Stomach smooth muscle (tissue), 2 donors: ENCODE results near the gene PAM16.

Experiments
- H3K27ac ChIP-seq: one replicate; pipeline ENCODE4 v1.7.0; 2013; ENCODE audit warnings: mild to moderate bottlenecking, low read length, inconsistent platforms
- H3K27me3 ChIP-seq, 2 donors: one replicate each; pipeline ENCODE4 v1.7.0; 2013; ENCODE audit warnings: low read length in 2 of 2; ENCODE audit not compliant: insufficient read depth in 2 of 2, control insufficient read depth in 1 of 2
- H3K36me3 ChIP-seq, 2 donors: one replicate each; pipeline ENCODE4 v1.7.0; 2013; ENCODE audit warnings: low read length in 2 of 2; ENCODE audit not compliant: control insufficient read depth in 2 of 2, insufficient read depth in 2 of 2
- H3K4me1 ChIP-seq: one replicate; pipeline ENCODE4 v1.7.0; 2013; ENCODE audit warnings: low read length; ENCODE audit not compliant: control insufficient read depth, insufficient read depth
- H3K4me3 ChIP-seq, 2 donors: one replicate each; pipeline ENCODE4 v1.7.0; 2013; ENCODE audit warnings: low read length in 2 of 2
- H3K9ac ChIP-seq, 2 donors: one replicate each; pipeline ENCODE4 v1.7.0; 2013; ENCODE audit warnings: low read length in 2 of 2, mild to moderate bottlenecking in 1 of 2
- H3K9me3 ChIP-seq, 2 donors: one replicate each; pipeline ENCODE4 v1.7.0; 2013; ENCODE audit warnings: low read length in 2 of 2; ENCODE audit not compliant: control insufficient read depth in 2 of 2
- donor health status: healthy.
- donor health status: Pancreatic carcinoma.

The PAM16 gene

DNA sequence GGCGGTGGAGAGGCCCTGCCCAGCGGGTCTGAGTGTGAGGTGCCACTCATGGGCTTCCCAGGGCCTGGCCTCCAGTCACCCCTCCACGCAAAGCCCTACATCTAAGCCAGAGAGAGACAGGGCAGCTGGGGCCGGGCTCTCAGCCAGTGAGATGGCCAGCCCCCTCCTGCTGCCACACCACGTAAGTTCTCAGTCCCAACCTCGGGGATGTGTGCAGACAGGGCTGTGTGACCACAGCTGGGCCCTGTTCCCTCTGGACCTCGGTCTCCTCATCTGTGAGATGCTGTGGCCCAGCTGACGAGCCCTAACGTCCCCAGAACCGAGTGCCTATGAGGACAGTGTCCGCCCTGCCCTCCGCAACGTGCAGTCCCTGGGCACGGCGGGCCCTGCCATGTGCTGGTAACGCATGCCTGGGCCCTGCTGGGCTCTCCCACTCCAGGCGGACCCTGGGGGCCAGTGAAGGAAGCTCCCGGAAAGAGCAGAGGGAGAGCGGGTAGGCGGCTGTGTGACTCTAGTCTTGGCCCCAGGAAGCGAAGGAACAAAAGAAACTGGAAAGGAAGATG, 31.8 kb upstream of the PAM16 start:
- no peaks in the 10 kb centered on the region for H3K27me3 ChIP-seq
- peaks cover 31% of the 10 kb centered on the region for H3K4me1 ChIP-seq
- no peaks in the 10 kb centered on the region for H3K9me3 ChIP-seq
- no peak overlapping the region for H3K9ac ChIP-seq
- peaks cover 0 to 18% of the 10 kb centered on the region in 2 donors for H3K36me3 ChIP-seq
- H3K4me3 ChIP-seq, result no peak overlapping the region
- no peak overlapping the region for H3K27ac ChIP-seq

DNA sequence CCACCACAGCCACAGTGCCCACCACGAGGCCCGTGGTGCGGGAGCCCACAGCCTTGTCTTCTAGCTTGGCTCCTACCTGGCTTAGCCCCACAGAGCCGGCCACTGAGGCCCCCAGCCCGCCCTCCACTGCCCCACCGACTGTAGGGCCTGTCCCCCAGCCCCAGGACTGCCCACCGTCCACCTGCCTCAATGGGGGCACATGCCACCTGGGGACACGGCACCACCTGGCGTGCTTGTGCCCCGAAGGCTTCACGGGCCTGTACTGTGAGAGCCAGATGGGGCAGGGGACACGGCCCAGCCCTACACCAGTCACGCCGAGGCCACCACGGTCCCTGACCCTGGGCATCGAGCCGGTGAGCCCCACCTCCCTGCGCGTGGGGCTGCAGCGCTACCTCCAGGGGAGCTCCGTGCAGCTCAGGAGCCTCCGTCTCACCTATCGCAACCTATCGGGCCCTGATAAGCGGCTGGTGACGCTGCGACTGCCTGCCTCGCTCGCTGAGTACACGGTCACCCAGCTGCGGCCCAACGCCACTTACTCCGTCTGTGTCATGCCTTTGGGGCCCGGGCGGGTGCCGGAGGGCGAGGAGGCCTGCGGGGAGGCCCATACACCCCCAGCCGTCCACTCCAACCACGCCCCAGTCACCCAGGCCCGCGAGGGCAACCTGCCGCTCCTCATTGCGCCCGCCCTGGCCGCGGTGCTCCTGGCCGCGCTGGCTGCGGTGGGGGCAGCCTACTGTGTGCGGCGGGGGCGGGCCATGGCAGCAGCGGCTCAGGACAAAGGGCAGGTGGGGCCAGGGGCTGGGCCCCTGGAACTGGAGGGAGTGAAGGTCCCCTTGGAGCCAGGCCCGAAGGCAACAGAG, 31.0 kb upstream of the PAM16 start:
- Histone ChIP-seq H3K27ac (no peak overlapping the region), H3K9ac (no peak overlapping the region), H3K9me3 (no peaks in the 10 kb centered on the region), H3K27me3 (no peaks in the 10 kb centered on the region), H3K4me1 (peaks cover 35% of the 10 kb centered on the region), H3K36me3 (peaks cover 0 to 15% of the 10 kb centered on the region in 2 donors), H3K4me3 (no peak overlapping the region)

DNA sequence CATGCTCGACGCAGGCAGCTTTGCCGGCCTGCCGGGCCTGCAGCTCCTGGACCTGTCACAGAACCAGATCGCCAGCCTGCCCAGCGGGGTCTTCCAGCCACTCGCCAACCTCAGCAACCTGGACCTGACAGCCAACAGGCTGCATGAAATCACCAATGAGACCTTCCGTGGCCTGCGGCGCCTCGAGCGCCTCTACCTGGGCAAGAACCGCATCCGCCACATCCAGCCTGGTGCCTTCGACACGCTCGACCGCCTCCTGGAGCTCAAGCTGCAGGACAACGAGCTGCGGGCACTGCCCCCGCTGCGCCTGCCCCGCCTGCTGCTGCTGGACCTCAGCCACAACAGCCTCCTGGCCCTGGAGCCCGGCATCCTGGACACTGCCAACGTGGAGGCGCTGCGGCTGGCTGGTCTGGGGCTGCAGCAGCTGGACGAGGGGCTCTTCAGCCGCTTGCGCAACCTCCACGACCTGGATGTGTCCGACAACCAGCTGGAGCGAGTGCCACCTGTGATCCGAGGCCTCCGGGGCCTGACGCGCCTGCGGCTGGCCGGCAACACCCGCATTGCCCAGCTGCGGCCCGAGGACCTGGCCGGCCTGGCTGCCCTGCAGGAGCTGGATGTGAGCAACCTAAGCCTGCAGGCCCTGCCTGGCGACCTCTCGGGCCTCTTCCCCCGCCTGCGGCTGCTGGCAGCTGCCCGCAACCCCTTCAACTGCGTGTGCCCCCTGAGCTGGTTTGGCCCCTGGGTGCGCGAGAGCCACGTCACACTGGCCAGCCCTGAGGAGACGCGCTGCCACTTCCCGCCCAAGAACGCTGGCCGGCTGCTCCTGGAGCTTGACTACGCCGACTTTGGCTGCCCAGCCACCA, 30.2 kb upstream of the PAM16 start:
- Histone ChIP-seq H3K36me3 (peaks cover 0 to 12% of the 10 kb centered on the region in 2 donors), H3K27ac (no peak overlapping the region), H3K4me1 (peaks cover 35% of the 10 kb centered on the region), H3K9me3 (no peaks in the 10 kb centered on the region), H3K27me3 (no peaks in the 10 kb centered on the region), H3K4me3 (no peak overlapping the region), H3K9ac (no peak overlapping the region)

GRCh38 chr16:4380119-4381063, 29.3 kb upstream of the PAM16 start:
- H3K9me3 ChIP-seq, result no peaks in the 10 kb centered on the region
- no peaks in the 10 kb centered on the region for H3K27me3 ChIP-seq
- H3K9ac ChIP-seq, result no peak overlapping the region
- no peak overlapping the region for H3K4me3 ChIP-seq
- peaks cover 44% of the 10 kb centered on the region for H3K4me1 ChIP-seq
- H3K36me3 ChIP-seq, result peaks cover 0 to 12% of the 10 kb centered on the region in 2 donors
- no peak overlapping the region for H3K27ac ChIP-seq

GRCh38 chr16:4378999-4379690, 28.0 kb upstream of the PAM16 start:
- no peak overlapping the region for H3K4me3 ChIP-seq
- no peak overlapping the region for H3K27ac ChIP-seq
- no peaks in the 10 kb centered on the region for H3K27me3 ChIP-seq
- H3K4me1 ChIP-seq, result peaks cover 57% of the 10 kb centered on the region
- no peak overlapping the region for H3K9ac ChIP-seq
- H3K36me3 ChIP-seq, result peaks cover 0 to 12% of the 10 kb centered on the region in 2 donors
- H3K9me3 ChIP-seq, result no peaks in the 10 kb centered on the region

GRCh38 chr16:4378161-4378666, 27.1 kb upstream of the PAM16 start:
- no peak overlapping the region for H3K27ac ChIP-seq

DNA sequence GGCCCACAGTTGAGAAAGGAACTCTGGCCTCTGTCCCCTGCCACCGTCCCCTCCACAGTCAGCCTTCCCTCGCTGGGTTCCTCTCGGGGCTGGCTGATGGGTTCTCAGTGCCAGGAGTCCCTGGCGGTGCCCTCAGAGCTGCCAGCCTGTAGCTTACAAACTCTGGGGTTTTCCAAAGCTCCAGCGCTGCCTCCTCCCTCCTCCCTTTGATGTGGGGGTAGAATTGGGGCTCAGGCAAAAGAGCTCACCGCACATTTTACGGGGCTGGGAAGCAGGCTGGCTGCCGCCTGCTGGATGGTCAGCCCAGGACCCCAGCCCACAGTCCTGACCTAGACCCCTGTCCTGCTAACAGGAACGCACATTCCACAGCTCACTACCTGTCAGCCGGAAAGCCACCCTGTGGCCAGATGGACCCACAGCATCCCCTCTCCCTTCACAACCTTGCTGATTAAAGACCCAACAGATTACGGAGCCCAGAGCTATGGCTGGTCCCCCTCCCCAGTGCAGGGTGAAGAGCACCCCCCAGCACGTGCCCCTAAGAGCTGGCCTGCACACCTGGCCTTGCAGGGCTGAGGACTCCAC, 26.5 kb upstream of the PAM16 start:
- Histone ChIP-seq H3K9me3 (no peaks in the 10 kb centered on the region), H3K27ac (no peak overlapping the region), H3K4me3 (peak overlapping the region in 1 of 2 donors; percentile 29), H3K4me1 (peaks cover 71% of the 10 kb centered on the region), H3K9ac (no peak overlapping the region), H3K36me3 (peaks cover 0 to 10% of the 10 kb centered on the region in 2 donors), H3K27me3 (no peaks in the 10 kb centered on the region)

More at GRCh38 chr16:4378161-4378666, 27.1 kb upstream of the PAM16 start:
- Histone ChIP-seq H3K9ac (no peak overlapping the region), H3K4me1 (peaks cover 65% of the 10 kb centered on the region), H3K4me3 (no peak overlapping the region), H3K36me3 (peaks cover 0 to 10% of the 10 kb centered on the region in 2 donors), H3K9me3 (no peaks in the 10 kb centered on the region), H3K27me3 (no peaks in the 10 kb centered on the region)

DNA sequence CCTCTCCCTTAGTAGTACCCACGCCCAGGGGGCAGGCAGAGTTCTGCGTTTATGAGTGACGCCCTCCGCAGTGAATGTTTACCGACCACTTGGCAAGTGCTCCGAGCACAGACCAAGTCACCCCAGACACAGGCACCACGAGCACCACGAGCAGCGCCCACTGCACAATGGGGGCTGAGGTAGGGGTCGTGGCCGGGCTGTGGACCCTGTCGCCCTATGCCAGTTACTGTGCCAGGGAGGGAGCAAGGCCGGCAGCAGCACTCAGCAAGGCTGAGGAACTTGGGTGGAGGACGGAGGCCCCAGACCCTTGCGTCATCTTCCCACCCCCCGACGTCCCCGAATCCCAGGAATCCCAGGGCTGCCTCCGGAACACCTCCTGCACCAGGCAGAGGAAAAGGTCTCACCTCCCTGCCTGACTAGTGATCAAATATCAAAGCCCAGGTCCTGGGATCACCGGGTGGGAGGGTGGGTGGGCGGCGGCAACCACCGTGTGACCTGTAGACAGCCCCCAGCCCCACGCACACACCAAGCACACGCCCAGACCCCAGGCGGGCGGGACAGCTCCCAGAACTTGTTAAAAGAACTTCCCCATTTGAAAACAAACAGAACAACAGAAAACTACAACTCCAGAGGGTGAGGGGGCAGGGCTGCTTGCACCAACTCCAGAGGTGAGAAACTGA, 25.9 kb upstream of the PAM16 start:
- Histone ChIP-seq H3K9ac (no peak overlapping the region), H3K4me1 (peaks cover 76% of the 10 kb centered on the region), H3K4me3 (peak overlapping the region in 1 of 2 donors; percentile 40), H3K27ac (peak overlapping the region; percentile 77), H3K36me3 (peaks cover 0 to 8% of the 10 kb centered on the region in 2 donors), H3K27me3 (no peaks in the 10 kb centered on the region), H3K9me3 (no peaks in the 10 kb centered on the region)
